ENCODE data around the gene CLDN6.

The CLDN6 gene

DNA sequence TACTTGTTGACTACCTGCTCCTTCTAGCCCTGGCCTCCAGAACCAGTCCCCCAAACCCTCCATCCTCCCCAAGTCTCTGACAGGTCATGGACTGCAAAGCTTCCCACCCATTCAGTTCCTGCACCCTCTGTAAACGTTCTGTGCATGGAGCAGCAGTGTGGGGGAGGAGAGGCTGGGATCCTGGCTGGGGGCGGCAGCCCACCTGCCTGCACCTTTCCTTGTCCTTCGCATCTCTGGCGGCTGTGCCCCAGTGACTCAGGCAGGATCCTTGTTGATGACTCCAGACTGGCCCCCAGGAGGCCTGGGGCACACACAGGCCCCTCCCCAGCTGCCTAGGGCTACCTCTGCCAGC lies 36.1 kb downstream of the CLDN6 start:
- TF ChIP-seq, protein P1, sequence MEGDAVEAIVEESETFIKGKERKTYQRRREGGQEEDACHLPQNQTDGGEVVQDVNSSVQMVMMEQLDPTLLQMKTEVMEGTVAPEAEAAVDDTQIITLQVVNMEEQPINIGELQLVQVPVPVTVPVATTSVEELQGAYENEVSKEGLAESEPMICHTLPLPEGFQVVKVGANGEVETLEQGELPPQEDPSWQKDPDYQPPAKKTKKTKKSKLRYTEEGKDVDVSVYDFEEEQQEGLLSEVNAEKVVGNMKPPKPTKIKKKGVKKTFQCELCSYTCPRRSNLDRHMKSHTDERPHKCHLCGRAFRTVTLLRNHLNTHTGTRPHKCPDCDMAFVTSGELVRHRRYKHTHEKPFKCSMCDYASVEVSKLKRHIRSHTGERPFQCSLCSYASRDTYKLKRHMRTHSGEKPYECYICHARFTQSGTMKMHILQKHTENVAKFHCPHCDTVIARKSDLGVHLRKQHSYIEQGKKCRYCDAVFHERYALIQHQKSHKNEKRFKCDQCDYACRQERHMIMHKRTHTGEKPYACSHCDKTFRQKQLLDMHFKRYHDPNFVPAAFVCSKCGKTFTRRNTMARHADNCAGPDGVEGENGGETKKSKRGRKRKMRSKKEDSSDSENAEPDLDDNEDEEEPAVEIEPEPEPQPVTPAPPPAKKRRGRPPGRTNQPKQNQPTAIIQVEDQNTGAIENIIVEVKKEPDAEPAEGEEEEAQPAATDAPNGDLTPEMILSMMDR (IDR thresholded peaks at IDR 0.05; ENCODE audit: low read depth, low read length, poor library complexity, severe bottlenecking): no peak
- no peak for TF ChIP-seq EZH2phosphoT487 (IDR thresholded peaks at IDR 0.05; ENCODE audit: borderline replicate concordance, low read length)
- Histone ChIP-seq H3K9me2 (replicated peaks; ENCODE audit: control insufficient read depth, low read length) (no peaks in the 10 kb centered on the region), H3K27me3 (ENCODE audit: control insufficient read depth, low read length) (peaks cover 4% of the 10 kb centered on the region; the same call in 1 of the 2 replicates), H3F3A (ENCODE audit: control insufficient read depth, insufficient read depth) (peaks cover 6% of the 10 kb centered on the region), H3K4me2 (ENCODE audit: low read length) (no peak overlapping the region), H3K9me3 (ENCODE audit: control insufficient read depth, insufficient read depth, low read length) (no peaks in the 10 kb centered on the region), H4K20me1 (ENCODE audit: control insufficient read depth, insufficient read depth, low read depth, low read length) (peaks cover 6% of the 10 kb centered on the region; the same call in 1 of the 2 replicates), H3K27ac (ENCODE audit: low read depth, low read length) (no peak overlapping the region), H3K79me2 (ENCODE audit: control insufficient read depth, low read length) (peaks cover 44% of the 10 kb centered on the region), H3K4me1 (ENCODE audit: control insufficient read depth, low read length) (peaks cover 50% of the 10 kb centered on the region), H3K36me3 (ENCODE audit: control insufficient read depth, low read length) (peaks cover 30% of the 10 kb centered on the region), H3K4me3 (ENCODE audit: low read length) (no peak overlapping the region)

DNA sequence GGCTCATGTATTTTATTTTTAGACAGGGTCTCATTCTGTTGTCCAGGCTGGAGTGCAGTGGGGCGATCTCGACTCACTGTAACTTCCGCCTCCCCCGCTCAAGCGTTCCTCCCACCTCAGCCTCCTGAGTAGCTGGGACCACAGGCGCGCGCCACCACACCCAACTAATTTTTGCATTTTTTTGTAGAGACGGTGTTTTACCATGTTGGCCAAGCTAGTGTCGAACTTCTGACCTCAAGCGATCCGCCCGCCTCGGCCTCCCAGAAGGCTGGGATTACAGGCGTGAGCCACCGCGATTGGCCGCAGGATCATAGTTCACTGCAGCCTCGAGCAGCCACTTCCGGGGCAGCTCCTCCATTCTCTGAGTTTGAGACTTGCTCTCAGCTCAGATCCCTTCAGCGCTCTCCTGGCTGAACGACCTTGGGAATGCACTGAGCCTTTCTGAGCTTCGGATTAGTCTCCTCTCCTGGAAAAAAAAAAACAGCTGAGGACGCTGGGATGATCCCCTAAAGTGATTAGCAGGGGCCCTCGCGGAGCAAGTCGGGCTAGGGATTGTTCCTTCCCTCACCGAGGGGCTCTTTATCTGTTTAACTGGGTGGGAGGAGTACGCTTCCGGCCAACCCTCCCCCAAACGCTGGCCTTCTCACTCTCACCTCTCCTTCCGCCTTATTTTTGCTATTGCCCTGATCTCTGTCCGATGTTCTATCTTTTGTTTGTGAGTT lies 36.6 kb downstream of the CLDN6 start:
- peaks cover 6% of the 10 kb centered on the region for H3F3A ChIP-seq (ENCODE audit: control insufficient read depth, insufficient read depth)
- H3K4me3 ChIP-seq (ENCODE audit: low read length): peak overlapping the region; percentile 99
- peaks cover 6% of the 10 kb centered on the region; the same call in 1 of the 2 replicates for H4K20me1 ChIP-seq (ENCODE audit: control insufficient read depth, insufficient read depth, low read depth, low read length)
- peaks cover 50% of the 10 kb centered on the region for H3K4me1 ChIP-seq (ENCODE audit: control insufficient read depth, low read length)
- peaks cover 4% of the 10 kb centered on the region; the same call in 1 of the 2 replicates for H3K27me3 ChIP-seq (ENCODE audit: control insufficient read depth, low read length)
- peak overlapping the region; percentile 74 for H3K27ac ChIP-seq (ENCODE audit: low read depth, low read length)
- H3K36me3 ChIP-seq (ENCODE audit: control insufficient read depth, low read length): peaks cover 36% of the 10 kb centered on the region
- no peaks in the 10 kb centered on the region for H3K9me2 ChIP-seq (replicated peaks; ENCODE audit: control insufficient read depth, low read length)
- H3K79me2 ChIP-seq (ENCODE audit: control insufficient read depth, low read length): peaks cover 48% of the 10 kb centered on the region
- no peaks in the 10 kb centered on the region for H3K9me3 ChIP-seq (ENCODE audit: control insufficient read depth, insufficient read depth, low read length)
- H3K4me2 ChIP-seq (ENCODE audit: low read length): peak overlapping the region; percentile 97
- TF ChIP-seq EZH2phosphoT487 (IDR thresholded peaks at IDR 0.05; ENCODE audit: borderline replicate concordance, low read length): no peak
- TF ChIP-seq, protein P1 (IDR thresholded peaks at IDR 0.05; ENCODE audit: low read depth, low read length, poor library complexity, severe bottlenecking): no peak

DNA sequence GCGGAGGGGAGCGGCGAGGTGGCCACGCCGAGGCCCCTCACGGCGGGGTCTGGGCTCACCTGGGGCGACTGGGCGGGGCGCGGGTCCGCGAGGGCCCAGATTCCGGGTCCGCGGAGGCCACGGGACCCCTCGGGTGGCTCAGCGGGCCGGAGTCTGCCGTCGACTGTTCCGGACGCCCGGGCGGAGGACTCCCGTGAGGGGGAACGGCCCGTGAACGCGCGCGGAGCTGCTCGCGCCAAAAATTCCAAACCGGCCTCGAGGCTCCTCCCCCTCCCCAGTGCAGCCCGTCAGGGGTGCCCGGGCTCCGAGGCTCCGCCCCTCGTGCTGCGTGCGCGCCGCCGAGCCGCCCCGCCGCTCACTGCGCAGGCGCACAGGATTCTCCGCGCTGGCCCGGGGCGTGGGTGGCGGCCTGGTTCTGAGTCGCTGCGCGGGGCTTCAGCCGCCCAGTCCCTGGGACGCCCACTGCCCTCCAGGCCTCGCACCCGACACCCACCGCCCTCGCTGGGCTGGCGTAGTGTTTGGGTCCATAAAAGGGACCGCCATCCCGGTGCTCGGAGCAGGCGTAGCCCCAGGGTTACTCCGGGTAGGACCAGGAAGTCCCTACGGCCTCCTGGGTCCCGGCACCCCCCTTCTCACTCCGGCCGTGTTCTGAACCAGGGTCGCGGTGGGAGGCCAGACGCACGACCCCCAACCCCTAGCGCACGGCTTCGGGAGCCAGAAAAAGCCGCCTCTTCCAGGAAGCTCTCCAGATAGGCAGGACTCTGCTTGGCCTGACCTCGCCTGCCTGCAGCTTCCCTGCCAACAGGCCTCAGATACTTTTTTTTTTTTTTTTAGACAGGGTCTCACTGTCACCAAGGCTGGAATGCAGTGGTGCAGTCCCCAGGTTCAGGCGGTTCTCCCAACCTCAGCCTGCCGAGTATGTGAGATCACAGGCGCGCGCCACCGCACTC lies 37.5 kb downstream of the CLDN6 start, which contains the start of gene PKMYT1:
Gene PKMYT1 (minus strand): TSS at position 220 of the 950 bp plus-strand sequence. CDS start 789 bp downstream, outside the sequence.
- Histone ChIP-seq H3K79me2 (ENCODE audit: control insufficient read depth, low read length) (peaks cover 56% of the 10 kb centered on the region), H3K27me3 (ENCODE audit: control insufficient read depth, low read length) (peaks cover under 1% of the 10 kb centered on the region; the same call in 1 of the 2 replicates), H3K36me3 (ENCODE audit: control insufficient read depth, low read length) (peaks cover 44% of the 10 kb centered on the region), H3K4me3 (ENCODE audit: low read length) (peak within 1 kb of the TSS; percentile 99), H3K4me1 (ENCODE audit: control insufficient read depth, low read length) (peaks cover 50% of the 10 kb centered on the region), H3K9me3 (ENCODE audit: control insufficient read depth, insufficient read depth, low read length) (no peaks in the 10 kb centered on the region), H3F3A (ENCODE audit: control insufficient read depth, insufficient read depth) (peaks cover 6% of the 10 kb centered on the region), H3K4me2 (ENCODE audit: low read length) (peak within 1 kb of the TSS; percentile 97), H3K9me2 (replicated peaks; ENCODE audit: control insufficient read depth, low read length) (no peaks in the 10 kb centered on the region), H4K20me1 (ENCODE audit: control insufficient read depth, insufficient read depth, low read depth, low read length) (peaks cover 6% of the 10 kb centered on the region; the same call in 1 of the 2 replicates), H3K27ac (ENCODE audit: low read depth, low read length) (peak within 1 kb of the TSS; percentile 74)
- TF ChIP-seq, protein P1 (IDR thresholded peaks at IDR 0.05; ENCODE audit: low read depth, low read length, poor library complexity, severe bottlenecking): no peak
- no peak for TF ChIP-seq EZH2phosphoT487 (IDR thresholded peaks at IDR 0.05; ENCODE audit: borderline replicate concordance, low read length)
